HEK293 (cell line): ENCODE results near the gene RNF126.

ENCODE experiments used
- CTCF ChIA-PET: fragments of 350-600 bp; formaldehyde crosslinking; extraction: SDS; loops from one replicate; lab custom pipeline; 2021; ENCODE audit warnings: antibody characterized with exemption; lab: Yijun Ruan, JAX
- POLR2A ChIA-PET: fragments of 300-600 bp; formaldehyde crosslinking; extraction: SDS; loops from one replicate; lab custom pipeline; 2020; ENCODE audit warnings: antibody characterized with exemption, inconsistent platforms; lab: Yijun Ruan, JAX
- H3K27ac ChIP-seq: fragments of 200-500 bp; sonication (Bioruptor generic); 2 replicates; pipeline ENCODE4 v1.5.1; 2014; ENCODE audit warnings: low read depth, low read length, control low read depth, inconsistent platforms; ENCODE audit errors: extremely low read depth
- H3K36me3 ChIP-seq, 2 experiments: fragments of 200-500 bp in 1 of 2; sonication (Bioruptor generic) in 1 of 2; 1 replicate in 1 of 2; 2 replicates in 1 of 2; pipeline ENCODE4 v1.5.1; 2014 to 2017; ENCODE audit warnings: inconsistent platforms in 2 of 2, low read length in 2 of 2; ENCODE audit not compliant: control insufficient read depth in 2 of 2, insufficient read depth in 1 of 2
- H3K4me1 ChIP-seq: fragments of 200-500 bp; sonication (Bioruptor generic); 2 replicates; pipeline ENCODE4 v1.5.1; 2014; ENCODE audit warnings: mild to moderate bottlenecking, low read length, inconsistent platforms; ENCODE audit not compliant: control insufficient read depth, insufficient read depth
- H3K4me3 ChIP-seq: 2 replicates; pipeline ENCODE4 v1.5.1; 2011; ENCODE audit warnings: low read depth, mild to moderate bottlenecking, control low read depth, low read length, moderate library complexity
- H3K9me3 ChIP-seq: fragments of 200-500 bp; sonication (Bioruptor generic); 2 replicates; pipeline ENCODE4 v1.5.1; 2014; ENCODE audit warnings: low read depth, low read length, inconsistent platforms; ENCODE audit not compliant: control insufficient read depth, insufficient read depth
- BCL11B ChIP-seq: fragments of 450-650 bp; formaldehyde crosslinking; IDR thresholded peaks from 2 replicates; pipeline ENCODE4 v1.5.1; 2016; ENCODE audit warnings: low read depth, missing biosample characterization, missing genetic modification characterization
- GFI1B ChIP-seq: fragments of 450-650 bp; formaldehyde crosslinking; IDR thresholded peaks from 2 replicates; pipeline ENCODE4 v1.5.1; 2016; ENCODE audit warnings: missing biosample characterization, missing genetic modification characterization
- GLIS1 ChIP-seq: fragments of 450-650 bp; formaldehyde crosslinking; IDR thresholded peaks from 2 replicates; pipeline ENCODE4 v1.5.1; 2016; ENCODE audit warnings: missing biosample characterization, missing genetic modification characterization
- HIC1 ChIP-seq: fragments of 450-650 bp; formaldehyde crosslinking; IDR thresholded peaks from 2 replicates; pipeline ENCODE4 v1.5.1; 2016; ENCODE audit warnings: missing biosample characterization, missing genetic modification characterization
- HOXD13 ChIP-seq: sonication (generic); formaldehyde crosslinking; IDR thresholded peaks from 2 replicates; pipeline ENCODE4 v1.8.0; 2022; ENCODE audit warnings: missing genetic modification reagents, borderline replicate concordance
- KLF1 ChIP-seq: fragments of 450-650 bp; formaldehyde crosslinking; IDR thresholded peaks from 2 replicates; pipeline ENCODE4 v1.5.1; 2016; ENCODE audit warnings: missing biosample characterization, missing genetic modification characterization
- KLF7 ChIP-seq: fragments of 450-650 bp; formaldehyde crosslinking; IDR thresholded peaks from 2 replicates; pipeline ENCODE4 v1.5.1; 2016; ENCODE audit warnings: missing biosample characterization, missing genetic modification characterization, borderline replicate concordance
- KLF8 ChIP-seq: fragments of 450-650 bp; formaldehyde crosslinking; IDR thresholded peaks from 2 replicates; pipeline ENCODE4 v1.5.1; 2016; ENCODE audit warnings: missing biosample characterization, missing genetic modification characterization
- MEIS1 ChIP-seq: sonication (generic); formaldehyde crosslinking; IDR thresholded peaks from 2 replicates; pipeline ENCODE4 v1.8.1; 2022; ENCODE audit warnings: missing genetic modification reagents, mild to moderate bottlenecking, borderline replicate concordance
- PRDM6 ChIP-seq: fragments of 450-650 bp; formaldehyde crosslinking; IDR thresholded peaks from 2 replicates; pipeline ENCODE4 v1.5.1; 2017; ENCODE audit warnings: missing biosample characterization, missing genetic modification characterization
- SP7 ChIP-seq: fragments of 450-650 bp; formaldehyde crosslinking; IDR thresholded peaks from 2 replicates; pipeline ENCODE4 v1.5.1; 2016; ENCODE audit warnings: missing biosample characterization, missing genetic modification characterization
- ZNF18 ChIP-seq: fragments of 450-650 bp; formaldehyde crosslinking; IDR thresholded peaks from 2 replicates; pipeline ENCODE4 v1.5.1; 2016; ENCODE audit warnings: missing biosample characterization, missing genetic modification characterization
- ZNF248 ChIP-seq: fragments of 450-650 bp; formaldehyde crosslinking; IDR thresholded peaks from 2 replicates; pipeline ENCODE4 v1.5.1; 2017; ENCODE audit warnings: missing biosample characterization, missing genetic modification characterization
- ZNF518A ChIP-seq: fragments of 450-650 bp; formaldehyde crosslinking; conservative IDR thresholded peaks from 2 replicates; pipeline ENCODE4 v1.5.1; 2016; ENCODE audit warnings: low read depth, missing biosample characterization, missing genetic modification characterization
- ZNF549 ChIP-seq: fragments of 450-650 bp; IDR thresholded peaks from 2 replicates; pipeline ENCODE4 v1.5.1; 2018; ENCODE audit warnings: missing biosample characterization, missing genetic modification characterization, mild to moderate bottlenecking, inconsistent platforms, moderate library complexity
- ZNF843 ChIP-seq: fragments of 450-650 bp; formaldehyde crosslinking; IDR thresholded peaks from 2 replicates; pipeline ENCODE4 v1.5.1; 2016; ENCODE audit warnings: missing biosample characterization, missing genetic modification characterization

Gene RNF126

GRCh38 chr19:620166-620862, 42.7 kb downstream of the RNF126 start:
- no peak overlapping the region for H3K4me3 ChIP-seq
- H3K4me1 ChIP-seq = no peaks in the 10 kb centered on the region
- H3K36me3 ChIP-seq = peaks cover 0 to 78% of the 10 kb centered on the region in 2 experiments; a peak in 2 of 3 replicates
- no peaks in the 10 kb centered on the region for H3K9me3 ChIP-seq
- H3K27ac ChIP-seq = no peak overlapping the region
- ChIA-PET CTCF (no interaction called here), POLR2A (no interaction called here)
- TF ChIP-seq KLF7 (tag by site-specific recombination) (no peak), BCL11B (tag by site-specific recombination) (no peak), MEIS1 (CRISPR knock-in tag) (no peak), ZNF18 (no peak), GLIS1 (tag by site-specific recombination) (no peak), HOXD13 (CRISPR knock-in tag) (no peak), KLF1 (no peak), KLF8 (tag by site-specific recombination) (no peak), GFI1B (no peak), ZNF843 (tag by site-specific recombination) (no peak), ZNF549 (tag by site-specific recombination) (no peak), ZNF518A (no peak), SP7 (no peak), ZNF248 (no peak)

GRCh38 chr19:619286-620002, 43.6 kb downstream of the RNF126 start:
- TF ChIP-seq HIC1 (tag by site-specific recombination) (0 out of 2 replicates have a peak, but pooled peaks have one; percentile 34), PRDM6 (no peak)
- TF ChIP-seq, all 188 proteins: peak for 1
- no peak overlapping the region for H3K4me3 ChIP-seq
- no peak overlapping the region for H3K27ac ChIP-seq
- H3K9me3 ChIP-seq = no peaks in the 10 kb centered on the region
- no peaks in the 10 kb centered on the region for H3K4me1 ChIP-seq
- ChIA-PET POLR2A (interaction anchor here (0.6 kb wide), 1 partner anchor 43 kb away, joined by 4 read pairs; the partner anchor contains the start of gene RNF126), CTCF (no interaction called here)
- H3K36me3 ChIP-seq = peaks cover 0 to 76% of the 10 kb centered on the region in 2 experiments; a peak in 1 of 3 replicates
